K562 (cell line): ENCODE measurements around the gene SLCO1B1.

ENCODE experiments used
- CTCF ChIP-seq, 3 experiments: IDR thresholded peaks in 2 of 3; conservative IDR thresholded peaks in 1 of 3; 2 replicates each; pipeline ENCODE4 v1.5.1; 2011 to 2012; ENCODE audit warnings: low read length in 3 of 3, mild to moderate bottlenecking in 3 of 3, control low read depth in 2 of 3, improper control_type of control experiment in 1 of 3, inconsistent platforms in 1 of 3, low read depth in 1 of 3, mixed read lengths in 1 of 3, moderate library complexity in 1 of 3; ENCODE audit not compliant: insufficient read depth in 2 of 3
- PURB ChIP-seq: sonication (generic); formaldehyde crosslinking; IDR thresholded peaks from 2 replicates; pipeline ENCODE4 v1.9.0; 2021; ENCODE audit warnings: low read depth, mild to moderate bottlenecking, missing genetic modification reagents
- ZNF12 ChIP-seq: sonication (generic); formaldehyde crosslinking; IDR thresholded peaks from 2 replicates; pipeline ENCODE4 v1.4.0; 2020; ENCODE audit warnings: mild to moderate bottlenecking, missing genetic modification reagents

- no peak for TF ChIP-seq CTCF (IDR thresholded peaks at IDR 0.05 in 2 of 3, conservative IDR thresholded peaks at IDR 0.05 in 1 of 3; ENCODE audit: insufficient read depth in 2 of 3, low read depth in 1 of 3, low read length in 3 of 3)
- TF ChIP-seq PURB (CRISPR knock-in tag) = no peak
- TF ChIP-seq ZNF12 (CRISPR knock-in tag) = no peak
Observed at GRCh38 chr12:21265932-21266331, 134.9 kb downstream of the SLCO1B1 start.
